Activated naive CD4-positive, alpha-beta T cell treated with anti-CD3 and anti-CD28 coated beads for 36 hours (primary cell): ENCODE measurements around the gene LILRB5. TPM values are rescaled to one million over a fixed set of nuclear protein-coding genes. Genes with fewer than 3 reads are reported as not detected.
"Not testable (repeated sequence)": the region's sequence is repeated elsewhere in the genome, so short reads cannot be mapped to it uniquely, and the experiment has no call there.

Experiments
- CTCF ChIA-PET: fragments of 350-600 bp; sonication (Branson Sonifier 250); formaldehyde crosslinking; loops from one replicate; lab custom pipeline; 2021; ENCODE audit warnings: antibody characterized with exemption; lab: Charles Lee
- DNase-seq: peaks from one replicate; pipeline ENCODE4 v3.0.0-alpha.2; 2020
- H3K27ac Mint-ChIP-seq: one replicate; pipeline ENCODE4 v1.8.0; 2021; ENCODE audit warnings: mild to moderate bottlenecking, mixed read lengths
- H3K27me3 Mint-ChIP-seq: one replicate; pipeline ENCODE4 v1.8.0; 2021; ENCODE audit warnings: low read depth, mixed read lengths
- H3K36me3 Mint-ChIP-seq: one replicate; pipeline ENCODE4 v1.8.0; 2021; ENCODE audit warnings: low read depth, mixed read lengths
- H3K4me1 Mint-ChIP-seq: one replicate; pipeline ENCODE4 v1.8.0; 2021; ENCODE audit warnings: low read depth, mixed read lengths
- H3K4me3 Mint-ChIP-seq: one replicate; pipeline ENCODE4 v1.8.0; 2021; ENCODE audit warnings: mild to moderate bottlenecking, moderate library complexity, mixed read lengths
- H3K9me3 Mint-ChIP-seq: one replicate; pipeline ENCODE4 v1.8.0; 2021; ENCODE audit warnings: mixed read lengths
- intact Hi-C: fragments of 100-400 bp; cut with micrococcal nuclease; formaldehyde crosslinking; loops from one replicate; pipeline ENCODE4 v1.15.1; 2023
- total RNA-seq, 2 experiments: library from RNA; stranded (reverse); gene quantifications; one replicate each; pipeline ENCODE4 v1.2.3, GENCODE V29; 2021

The LILRB5 gene
- total RNA-seq, 2 experiments from 2014 or later = not detected

DNA sequence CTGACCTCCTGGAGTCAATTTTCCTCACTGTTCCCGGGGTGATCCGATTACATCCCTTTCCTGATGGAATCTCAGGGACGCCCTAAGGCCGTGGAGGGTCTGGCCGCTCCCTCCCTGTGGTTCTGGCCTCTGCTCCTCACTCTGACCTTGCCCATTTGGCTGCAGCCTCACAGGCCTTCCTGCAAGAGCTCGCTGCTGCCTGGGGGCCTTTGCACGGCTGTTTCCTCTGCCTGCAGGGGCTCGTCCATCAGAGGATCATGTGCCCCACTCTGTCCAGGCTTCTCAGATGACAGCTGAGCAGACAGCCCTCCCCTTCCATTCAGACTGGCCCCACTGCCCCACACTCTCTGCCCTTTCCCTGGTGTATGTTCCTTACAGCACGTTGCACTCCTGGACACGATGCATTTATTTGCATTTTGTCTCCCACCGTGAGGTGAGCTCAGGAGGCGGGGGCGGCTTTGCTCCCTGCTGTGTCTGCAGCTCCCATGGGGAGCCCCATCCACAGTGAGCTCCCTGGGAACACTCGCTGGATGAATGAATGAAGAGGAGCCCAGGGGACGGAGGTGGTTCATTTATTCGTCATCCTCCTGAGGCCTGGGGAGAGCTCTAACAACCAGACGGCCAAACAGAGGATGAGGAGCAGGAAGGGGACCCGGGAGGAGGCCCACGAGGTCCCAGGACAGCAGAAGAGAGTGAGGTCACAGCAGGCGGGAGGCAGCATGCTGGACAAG, 39.4 kb downstream of the LILRB5 start:
- CTCF ChIA-PET = interaction anchor here (1.1 kb wide), 1 partner anchor 48 kb away, joined by 4 read pairs; no protein-coding TSS in a partner anchor
- intact Hi-C loops, H3K4me1 Mint-ChIP-seq, DNase-seq, H3K27me3 Mint-ChIP-seq, H3K9me3 Mint-ChIP-seq, H3K27ac Mint-ChIP-seq, H3K4me3 Mint-ChIP-seq: not testable (repeated sequence)
- H3K36me3 Mint-ChIP-seq = peaks cover 16% of the 10 kb centered on the region

DNA sequence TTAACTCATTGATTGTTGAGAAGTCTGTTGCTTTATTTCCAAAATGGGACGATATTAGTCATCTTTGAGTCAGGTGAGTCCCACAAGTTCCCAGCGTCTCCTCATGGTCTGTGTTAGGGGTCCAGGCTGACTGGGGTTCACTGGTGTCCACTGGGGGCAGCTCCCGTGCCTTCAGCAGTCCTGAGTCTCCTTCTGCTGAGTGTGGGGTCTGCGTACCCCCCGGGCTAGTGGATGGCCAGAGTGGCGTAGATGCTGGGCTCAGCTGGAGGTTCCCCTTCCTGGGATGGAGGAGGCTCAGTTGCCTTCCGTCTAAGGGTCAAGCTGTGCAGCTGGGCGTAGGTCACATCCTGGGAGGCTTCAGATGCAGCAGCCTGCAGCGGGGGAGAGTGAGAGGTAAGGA, 40.2 kb downstream of the LILRB5 start:
- CTCF ChIA-PET = interaction anchor here (1.1 kb wide), 1 partner anchor 49 kb away, joined by 4 read pairs; no protein-coding TSS in a partner anchor
- no peak overlapping the region for H3K27ac Mint-ChIP-seq
- H3K9me3 Mint-ChIP-seq = no peaks in the 10 kb centered on the region
- H3K27me3 Mint-ChIP-seq = no peaks in the 10 kb centered on the region
- peaks cover 16% of the 10 kb centered on the region for H3K36me3 Mint-ChIP-seq
- intact Hi-C loops = no loop called here
- H3K4me3 Mint-ChIP-seq = no peak overlapping the region
- no peak for DNase-seq
- H3K4me1 Mint-ChIP-seq = peaks cover 4% of the 10 kb centered on the region

GRCh38 chr19:54214734-54215133, 42.3 kb downstream of the LILRB5 start:
- DNase-seq, H3K27ac Mint-ChIP-seq, H3K27me3 Mint-ChIP-seq, H3K9me3 Mint-ChIP-seq, CTCF ChIA-PET, H3K4me3 Mint-ChIP-seq, intact Hi-C loops: not testable (repeated sequence)
- Mint-ChIP-seq H3K4me1 (peaks cover 17% of the 10 kb centered on the region), H3K36me3 (peaks cover 33% of the 10 kb centered on the region)

- peaks cover 23% of the 10 kb centered on the region for H3K4me1 Mint-ChIP-seq
- peaks cover 33% of the 10 kb centered on the region for H3K36me3 Mint-ChIP-seq
- CTCF ChIA-PET, H3K9me3 Mint-ChIP-seq, DNase-seq, intact Hi-C loops, H3K27me3 Mint-ChIP-seq, H3K4me3 Mint-ChIP-seq: not testable (repeated sequence)
- peak overlapping the region; percentile 46 for H3K27ac Mint-ChIP-seq
Measured at GRCh38 chr19:54214217-54214616, 42.9 kb downstream of the LILRB5 start.

DNA sequence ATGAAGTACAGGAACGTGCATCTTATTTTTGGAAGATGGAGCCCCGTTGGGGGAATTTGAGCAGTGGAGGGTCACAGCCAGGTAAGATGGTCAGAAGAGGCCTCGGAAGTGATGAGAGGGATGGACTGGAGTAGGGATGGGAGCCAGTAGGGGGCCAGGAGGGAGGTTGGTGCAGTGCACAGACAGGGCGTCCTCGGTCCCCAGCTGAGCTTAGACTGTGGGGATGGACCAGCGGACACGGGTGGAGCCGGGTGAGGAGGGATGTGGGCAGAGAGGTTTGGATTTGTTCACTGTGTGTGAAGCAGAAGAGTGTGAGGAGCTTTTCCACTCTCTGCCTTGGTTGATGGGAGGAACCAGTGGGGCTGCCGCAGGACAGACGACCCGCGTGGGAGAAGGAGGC, 45.8 kb downstream of the LILRB5 start:
- intact Hi-C loops = no loop called here
- no peak for DNase-seq
- peaks cover 52% of the 10 kb centered on the region for H3K4me1 Mint-ChIP-seq
- peak overlapping the region; percentile 42 for H3K27ac Mint-ChIP-seq
- no peak overlapping the region for H3K4me3 Mint-ChIP-seq
- no peaks in the 10 kb centered on the region for H3K9me3 Mint-ChIP-seq
- peaks cover 54% of the 10 kb centered on the region for H3K36me3 Mint-ChIP-seq
- H3K27me3 Mint-ChIP-seq = no peaks in the 10 kb centered on the region
- CTCF ChIA-PET = no interaction called here

DNA sequence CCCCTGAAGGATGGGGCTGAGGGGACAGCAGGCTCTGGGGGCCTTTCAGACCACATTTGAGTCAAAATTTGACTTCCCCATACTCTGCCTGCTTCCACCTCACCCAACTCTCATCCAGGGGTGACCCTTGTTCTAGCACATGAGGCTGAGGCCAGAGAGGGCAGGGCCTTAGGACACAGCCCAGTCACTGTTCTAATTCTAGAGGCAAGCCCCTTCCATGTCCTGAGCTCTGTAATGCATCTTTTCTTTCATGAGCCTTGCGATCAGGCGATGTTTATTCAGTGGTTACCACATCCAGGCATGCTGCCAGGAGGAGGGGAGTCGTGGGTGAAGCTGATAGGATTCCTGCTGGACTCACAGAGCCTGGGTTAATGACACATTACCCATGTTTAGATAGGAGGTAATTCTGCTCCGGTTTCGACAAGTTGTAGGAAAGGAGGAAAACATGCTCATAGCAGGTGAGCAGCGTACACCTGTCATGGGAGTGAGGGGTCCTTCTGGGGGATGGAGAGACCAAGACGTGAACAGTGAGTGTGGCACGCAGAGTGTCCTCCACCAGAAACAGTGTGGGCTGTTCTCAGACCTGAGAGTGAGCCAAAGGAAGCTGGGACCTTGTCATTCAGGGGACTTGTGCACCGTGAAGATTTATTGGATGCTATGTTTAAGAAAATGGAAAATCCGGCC, 47.1 kb downstream of the LILRB5 start:
- peak overlapping the region; percentile 73 for H3K27ac Mint-ChIP-seq
- H3K36me3 Mint-ChIP-seq = peaks cover 61% of the 10 kb centered on the region
- no peak for DNase-seq
- intact Hi-C loops = loop anchor here (2.0 to 5.0 kb wide), 2 partner anchors 19 to 343 kb away; partner anchors contain the start of genes MYADM and TSEN34
- CTCF ChIA-PET = interaction anchor here (0.7 kb wide), 1 partner anchor 98 kb away, joined by 7 read pairs; no protein-coding TSS in a partner anchor
- H3K4me1 Mint-ChIP-seq = peaks cover 65% of the 10 kb centered on the region
- H3K4me3 Mint-ChIP-seq = no peak overlapping the region
- H3K9me3 Mint-ChIP-seq = no peaks in the 10 kb centered on the region
- H3K27me3 Mint-ChIP-seq = no peaks in the 10 kb centered on the region

GRCh38 chr19:54209058-54209810, 47.8 kb downstream of the LILRB5 start:
- CTCF ChIA-PET = interaction anchor here (0.9 kb wide), 1 partner anchor 341 kb away, joined by 4 read pairs; no protein-coding TSS in a partner anchor
- H3K27me3 Mint-ChIP-seq = no peaks in the 10 kb centered on the region
- H3K4me1 Mint-ChIP-seq = peaks cover 72% of the 10 kb centered on the region
- DNase-seq = no peak
- intact Hi-C loops = loop anchor here (2.0 to 5.0 kb wide), 2 partner anchors 18 to 342 kb away; partner anchors contain the start of genes MYADM and TSEN34
- peaks cover 67% of the 10 kb centered on the region for H3K36me3 Mint-ChIP-seq
- H3K27ac Mint-ChIP-seq = peak overlapping the region; percentile 85
- H3K9me3 Mint-ChIP-seq = no peaks in the 10 kb centered on the region
- H3K4me3 Mint-ChIP-seq = no peak overlapping the region

DNA sequence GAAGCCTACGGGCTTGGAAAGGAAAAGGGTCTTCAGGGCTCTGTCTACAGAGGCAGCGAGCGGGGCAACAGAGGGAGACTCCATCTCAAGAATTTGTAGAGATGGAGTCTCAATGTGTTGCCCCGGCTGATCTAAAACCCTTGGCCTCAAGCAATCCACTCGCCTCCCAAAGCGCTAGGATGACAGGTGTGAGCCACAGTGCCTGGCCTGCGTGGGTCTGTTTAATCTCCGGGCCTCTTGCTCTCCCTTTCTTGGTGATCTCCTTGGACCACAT, 48.4 kb downstream of the LILRB5 start:
- no peak overlapping the region for H3K4me3 Mint-ChIP-seq
- CTCF ChIA-PET = interaction anchor here (0.9 kb wide), 1 partner anchor 340 kb away, joined by 4 read pairs; no protein-coding TSS in a partner anchor
- H3K9me3 Mint-ChIP-seq = no peaks in the 10 kb centered on the region
- intact Hi-C loops = loop anchor here (1.0 to 5.0 kb wide), 3 partner anchors 8 to 341 kb away; partner anchors contain the start of genes MYADM, RPS9 and TSEN34
- H3K36me3 Mint-ChIP-seq = peaks cover 71% of the 10 kb centered on the region
- no peaks in the 10 kb centered on the region for H3K27me3 Mint-ChIP-seq
- peak overlapping the region; percentile 85 for H3K27ac Mint-ChIP-seq
- no peak for DNase-seq
- H3K4me1 Mint-ChIP-seq = peaks cover 78% of the 10 kb centered on the region

DNA sequence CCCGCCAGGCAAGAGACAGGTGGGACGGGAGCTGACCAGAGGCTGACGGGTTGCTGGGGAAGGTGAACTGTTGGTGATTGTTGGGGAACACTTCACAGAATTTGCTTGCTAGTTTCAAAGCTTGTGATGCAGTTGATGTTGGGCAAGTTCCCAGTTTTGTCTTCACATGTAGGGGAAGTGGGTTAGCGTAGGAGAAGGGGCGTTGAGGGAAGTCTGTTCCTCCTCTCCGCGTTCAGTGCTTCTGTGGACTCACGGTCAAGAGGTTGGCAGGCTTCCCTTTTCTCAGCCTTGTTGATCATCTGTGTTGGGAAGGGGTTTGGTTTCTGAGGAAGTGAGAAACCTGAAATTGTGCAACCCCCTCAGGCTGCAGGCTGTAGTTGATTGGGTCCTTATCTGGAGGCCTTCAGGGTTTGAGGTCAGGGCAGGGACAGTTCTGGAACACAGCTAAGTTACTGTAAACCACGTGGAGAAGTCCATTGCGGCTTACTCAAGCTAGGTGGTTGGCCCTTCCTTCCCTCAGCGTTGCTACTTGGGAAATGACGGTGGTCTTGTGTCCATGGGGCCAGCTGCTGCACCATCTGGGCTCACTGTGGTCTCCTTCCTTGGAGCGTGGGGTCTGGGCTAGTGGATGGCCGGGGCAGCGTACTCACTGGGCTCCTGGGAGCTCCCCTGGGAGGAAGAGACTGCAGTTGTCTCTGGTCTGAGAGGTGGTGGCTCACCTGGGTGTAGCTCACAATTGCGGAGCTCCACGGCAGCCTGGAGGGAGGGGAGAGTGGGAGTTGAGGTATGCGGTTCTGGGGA, 48.9 kb downstream of the LILRB5 start:
- Mint-ChIP-seq H3K36me3 (peaks cover 73% of the 10 kb centered on the region), H3K4me3 (peak overlapping the region; percentile 49), H3K9me3 (no peaks in the 10 kb centered on the region), H3K27ac (peak overlapping the region; percentile 85), H3K27me3 (no peaks in the 10 kb centered on the region), H3K4me1 (peaks cover 83% of the 10 kb centered on the region)
- DNase-seq = peak; percentile 80
- intact Hi-C loops = loop anchor here (1.0 to 5.0 kb wide), 3 partner anchors 8 to 341 kb away; partner anchors contain the start of genes MYADM, RPS9 and TSEN34
- CTCF ChIA-PET = interaction anchor here (0.9 to 1.7 kb wide), 3 partner anchors 18 to 340 kb away, joined by 3 to 7 read pairs (median 4); no protein-coding TSS in a partner anchor

- Mint-ChIP-seq H3K27ac (peak overlapping the region; percentile 85), H3K4me1 (peaks cover 87% of the 10 kb centered on the region), H3K27me3 (no peaks in the 10 kb centered on the region), H3K9me3 (no peaks in the 10 kb centered on the region), H3K36me3 (peaks cover 76% of the 10 kb centered on the region), H3K4me3 (peak overlapping the region; percentile 49)
- CTCF ChIA-PET = interaction anchor here (1.3 to 1.7 kb wide), 2 partner anchors 17 to 58 kb away, joined by 3 to 7 read pairs; no protein-coding TSS in a partner anchor
- intact Hi-C loops = loop anchor here (5.0 kb wide), 1 partner anchor 340 kb away; the partner anchor contains the start of gene MYADM
- DNase-seq = no peak
Measured at GRCh38 chr19:54207676-54207982, 49.4 kb downstream of the LILRB5 start.

DNA sequence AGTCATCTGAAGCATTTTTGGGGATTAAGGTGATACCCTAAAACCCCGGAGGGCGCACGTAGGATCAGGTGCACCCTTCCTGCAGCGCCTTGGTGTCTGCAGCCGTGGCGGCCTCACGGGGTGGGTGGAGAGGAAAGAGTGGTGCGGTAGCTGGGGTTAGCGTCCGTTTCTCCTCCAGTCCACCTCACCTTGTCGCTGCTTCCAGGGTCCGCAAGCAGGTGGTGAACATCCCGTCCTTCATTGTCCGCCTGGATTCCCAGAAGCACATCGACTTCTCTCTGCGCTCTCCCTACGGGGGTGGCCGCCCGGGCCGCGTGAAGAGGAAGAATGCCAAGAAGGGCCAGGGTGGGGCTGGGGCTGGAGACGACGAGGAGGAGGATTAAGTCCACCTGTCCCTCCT, 49.9 kb downstream of the LILRB5 start:
- not testable (repeated sequence) for DNase-seq, H3K9me3 Mint-ChIP-seq, H3K27me3 Mint-ChIP-seq
- CTCF ChIA-PET = interaction anchor here (1.3 to 1.7 kb wide), 3 partner anchors 17 to 59 kb away, joined by 3 to 7 read pairs (median 5); no protein-coding TSS in a partner anchor
- H3K27ac Mint-ChIP-seq = peak overlapping the region; percentile 85
- H3K4me3 Mint-ChIP-seq = peak overlapping the region; percentile 49
- H3K4me1 Mint-ChIP-seq = peaks cover 91% of the 10 kb centered on the region
- H3K36me3 Mint-ChIP-seq = peaks cover 80% of the 10 kb centered on the region
- intact Hi-C loops = loop anchor here (5.0 kb wide), 1 partner anchor 340 kb away; the partner anchor contains the start of gene MYADM
